Thoracic aorta (tissue), 2 donors: ENCODE results near the gene SH3TC1. TPM values are rescaled to one million over a fixed set of nuclear protein-coding genes. Genes with fewer than 3 reads are reported as not detected.

Source experiments
- ATAC-seq: fragments of 150-250 bp; one replicate; pipeline ENCODE4 v1.8.0; 2017; ENCODE audit warnings: low read depth; ENCODE audit not compliant: insufficient number of reproducible peaks, low FRiP score
- DNase-seq: peaks from one replicate; pipeline ENCODE4 v3.0.0-alpha.2; 2020; ENCODE audit warnings: low spot score
- H3K27ac ChIP-seq, 2 donors: fragments of 200-600 bp; sonication (generic); 1 replicate in 1 of 2; 2 replicates in 1 of 2; pipeline ENCODE4 v1.5.1; 2016; ENCODE audit warnings: mild to moderate bottlenecking in 2 of 2, moderate library complexity in 2 of 2
- H3K27me3 ChIP-seq: fragments of 200-600 bp; sonication (generic); replicated peaks from 2 replicates; pipeline ENCODE4 v1.6.0; 2016; ENCODE audit warnings: mild to moderate bottlenecking; ENCODE audit not compliant: insufficient read depth
- H3K36me3 ChIP-seq: fragments of 200-600 bp; sonication (generic); one replicate; pipeline ENCODE4 v1.5.1; 2016
- H3K4me1 ChIP-seq, 2 donors: fragments of 200-600 bp; sonication (generic); 1 replicate in 1 of 2; 2 replicates in 1 of 2; pipeline versions ENCODE4 v1.5.1 to v1.6.0; 2016; ENCODE audit warnings: low read depth in 2 of 2, mild to moderate bottlenecking in 1 of 2; ENCODE audit not compliant: control insufficient read depth in 1 of 2
- H3K4me3 ChIP-seq: fragments of 200-600 bp; sonication (generic); 2 replicates; pipeline ENCODE4 v1.5.1; 2016; ENCODE audit warnings: mild to moderate bottlenecking
- H3K9me3 ChIP-seq: fragments of 200-600 bp; sonication (generic); 2 replicates; pipeline ENCODE4 v1.5.1; 2016
- CTCF ChIP-seq: fragments of 200-600 bp; sonication (generic); IDR thresholded peaks from one replicate; pipeline ENCODE4 v1.5.1; 2019; ENCODE audit warnings: antibody characterized with exemption
- total RNA-seq, 2 donors: library from RNA; depleted of rRNA; stranded (reverse); fragments of >200 nt; gene quantifications; one replicate each; pipeline versions ENCODE4 v1.1.0 to v1.2.3, GENCODE V29; 2016

Gene SH3TC1
- total RNA-seq, 2 donors from 2014 or later: 63.2 to 68.6 TPM

GRCh38 chr4:8171266-8171665, 27.8 kb upstream of the SH3TC1 start:
- DNase-seq (no peak), ATAC-seq (no peak)
- no peak for TF ChIP-seq CTCF
- peaks cover 4% of the 10 kb centered on the region for H3K9me3 ChIP-seq
- H3K36me3 ChIP-seq: no peaks in the 10 kb centered on the region
- H3K4me3 ChIP-seq: no peak overlapping the region
- H3K27ac ChIP-seq: no peak overlapping the region
- no peaks in the 10 kb centered on the region for H3K4me1 ChIP-seq
- no peaks in the 10 kb centered on the region for H3K27me3 ChIP-seq

- DNase-seq: no peak
- H3K27me3 ChIP-seq: no peaks in the 10 kb centered on the region
- no peaks in the 10 kb centered on the region for H3K36me3 ChIP-seq
- H3K4me3 ChIP-seq: no peak overlapping the region
- peaks cover 4% of the 10 kb centered on the region for H3K9me3 ChIP-seq
- no peak overlapping the region for H3K27ac ChIP-seq
- ATAC-seq: no peak
- no peak for TF ChIP-seq CTCF
- H3K4me1 ChIP-seq: no peaks in the 10 kb centered on the region
Measured at GRCh38 chr4:8171984-8172924, 26.8 kb upstream of the SH3TC1 start.

GRCh38 chr4:8173492-8174242, 25.4 kb upstream of the SH3TC1 start:
- TF ChIP-seq CTCF: no peak
- no peak overlapping the region for H3K4me3 ChIP-seq
- H3K9me3 ChIP-seq: no peaks in the 10 kb centered on the region
- ATAC-seq (no peak), DNase-seq (no peak)
- H3K27me3 ChIP-seq: no peaks in the 10 kb centered on the region
- H3K36me3 ChIP-seq: no peaks in the 10 kb centered on the region
- no peaks in the 10 kb centered on the region for H3K4me1 ChIP-seq
- no peak overlapping the region for H3K27ac ChIP-seq

- no peaks in the 10 kb centered on the region for H3K27me3 ChIP-seq
- TF ChIP-seq CTCF: no peak
- ATAC-seq: no peak
- no peak overlapping the region for H3K4me3 ChIP-seq
- H3K9me3 ChIP-seq: no peaks in the 10 kb centered on the region
- H3K36me3 ChIP-seq: no peaks in the 10 kb centered on the region
- no peak overlapping the region for H3K27ac ChIP-seq
- DNase-seq: no peak
- H3K4me1 ChIP-seq: no peaks in the 10 kb centered on the region
Measured at GRCh38 chr4:8174970-8175369, 24.1 kb upstream of the SH3TC1 start.

GRCh38 chr4:8175686-8176085, 23.4 kb upstream of the SH3TC1 start:
- no peak for ATAC-seq
- no peaks in the 10 kb centered on the region for H3K9me3 ChIP-seq
- no peak for TF ChIP-seq CTCF

More at GRCh38 chr4:8175686-8176085, 23.4 kb upstream of the SH3TC1 start:
- Histone ChIP-seq H3K27me3 (no peaks in the 10 kb centered on the region), H3K4me3 (no peak overlapping the region), H3K27ac (no peak overlapping the region), H3K36me3 (no peaks in the 10 kb centered on the region), H3K4me1 (no peaks in the 10 kb centered on the region)
- no peak for DNase-seq
